Stimulated activated naive CD8-positive, alpha-beta T cell treated with anti-CD3 and anti-CD28 coated beads, Interleukin-15, amount 100 ng/mL, for 72 hours (primary cell): ENCODE results near the gene MINAR2.
A peak's percentile ranks its signal among the peaks of the same experiment; 100 is the strongest.

ENCODE experiments used
- ATAC-seq: fragments of 150-1000 bp; cut with Tn5 transposase; 2 replicates; pipeline ENCODE4 v1.10.0; 2021; ENCODE audit warnings: mild to moderate bottlenecking, moderate library complexity
- DNase-seq, 2 donors: peaks; one replicate each; pipeline ENCODE4 v3.0.0; 2021 to 2022
- H3K27ac Mint-ChIP-seq, 2 donors: one replicate each; pipeline ENCODE4 v1.8.0; 2022; ENCODE audit warnings: mild to moderate bottlenecking in 2 of 2, mixed read lengths in 2 of 2, moderate library complexity in 2 of 2
- H3K27me3 Mint-ChIP-seq: one replicate; pipeline ENCODE4 v1.8.0; 2022; ENCODE audit warnings: mixed read lengths
- H3K4me1 Mint-ChIP-seq: one replicate; pipeline ENCODE4 v1.8.0; 2022; ENCODE audit warnings: mild to moderate bottlenecking, mixed read lengths
- H3K4me3 Mint-ChIP-seq, 2 donors: one replicate each; pipeline ENCODE4 v1.8.0; 2022; ENCODE audit warnings: mild to moderate bottlenecking in 2 of 2, mixed read lengths in 2 of 2, moderate library complexity in 1 of 2
- H3K9me3 Mint-ChIP-seq, 2 donors: one replicate each; pipeline ENCODE4 v1.8.0; 2022; ENCODE audit warnings: mixed read lengths in 2 of 2

Gene MINAR2, protein sequence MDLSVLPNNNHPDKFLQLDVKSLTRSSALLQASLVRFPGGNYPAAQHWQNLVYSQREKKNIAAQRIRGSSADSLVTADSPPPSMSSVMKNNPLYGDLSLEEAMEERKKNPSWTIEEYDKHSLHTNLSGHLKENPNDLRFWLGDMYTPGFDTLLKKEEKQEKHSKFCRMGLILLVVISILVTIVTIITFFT

DNA sequence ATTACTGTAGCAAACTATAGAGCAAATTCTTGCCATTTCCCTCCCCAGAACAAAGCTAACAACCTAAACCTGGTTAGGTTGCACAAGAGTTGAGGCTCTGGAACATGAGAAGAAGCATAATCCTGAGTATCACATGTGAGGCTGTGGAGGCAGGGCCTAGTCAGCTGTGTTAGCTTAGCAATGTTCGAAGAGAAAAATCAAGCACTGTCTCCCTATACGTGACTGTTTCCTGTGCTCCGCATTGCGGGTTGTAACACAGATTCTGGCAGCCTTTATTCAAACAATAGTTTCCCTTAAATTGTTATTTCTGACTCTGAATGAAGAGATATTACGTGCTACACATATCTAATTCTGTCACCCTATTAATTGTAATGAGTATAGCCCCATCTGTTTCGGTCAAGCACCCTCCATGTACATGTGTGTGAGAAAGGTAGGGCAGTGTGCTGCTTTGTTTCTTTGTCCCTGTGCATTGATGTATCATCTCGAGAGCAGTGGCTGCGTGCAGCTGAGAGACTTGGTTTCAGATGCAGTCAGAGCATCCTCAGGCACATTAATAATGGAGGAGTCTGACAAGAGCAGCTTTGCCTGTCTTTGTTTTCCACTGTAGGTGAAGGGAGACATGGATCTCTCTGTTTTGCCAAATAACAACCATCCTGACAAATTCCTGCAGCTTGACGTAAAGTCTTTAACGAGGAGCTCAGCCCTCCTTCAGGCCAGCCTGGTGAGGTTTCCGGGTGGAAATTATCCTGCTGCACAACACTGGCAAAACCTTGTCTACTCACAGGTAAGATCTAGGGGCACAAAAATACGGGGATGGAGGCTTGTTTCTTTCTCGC is at the start of gene MINAR2:
Gene MINAR2 (plus strand): TSS at position 523 of the 836 bp plus-strand sequence. CDS start 97 bp downstream, at position 620.
- Mint-ChIP-seq H3K27ac (no peak within 1 kb of the TSS), H3K27me3 (peaks cover 8% of the 10 kb centered on the region), H3K9me3 (no peaks in the 10 kb centered on the region), H3K4me1 (no peaks in the 10 kb centered on the region), H3K4me3 (no peak within 1 kb of the TSS)
- DNase-seq (no peak), ATAC-seq (no peak)

DNA sequence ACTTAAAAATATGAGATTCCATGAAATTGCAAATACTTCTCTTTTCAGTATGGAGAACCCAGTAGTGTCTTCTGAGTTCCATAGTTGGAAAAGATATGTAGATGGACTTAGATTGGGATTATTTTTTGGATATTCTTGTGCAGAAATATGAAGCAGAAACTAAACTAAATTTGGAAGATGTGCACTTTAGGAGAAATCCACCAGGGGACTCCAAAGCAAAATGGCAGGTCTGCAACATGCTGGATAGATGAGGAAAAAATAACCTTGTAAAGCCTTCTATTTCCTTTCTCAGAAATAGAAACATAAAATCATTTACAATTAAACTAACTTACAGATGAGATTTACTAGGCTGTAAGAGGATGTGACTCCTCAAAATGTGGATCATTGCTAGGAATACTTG is 49.2 kb upstream of the MINAR2 start:
- no peaks in the 10 kb centered on the region for H3K9me3 Mint-ChIP-seq
- DNase-seq (no peak), ATAC-seq (no peak)
- H3K4me1 Mint-ChIP-seq = no peaks in the 10 kb centered on the region
- no peak overlapping the region for H3K4me3 Mint-ChIP-seq
- H3K27ac Mint-ChIP-seq = no peak overlapping the region
- H3K27me3 Mint-ChIP-seq = no peaks in the 10 kb centered on the region

DNA sequence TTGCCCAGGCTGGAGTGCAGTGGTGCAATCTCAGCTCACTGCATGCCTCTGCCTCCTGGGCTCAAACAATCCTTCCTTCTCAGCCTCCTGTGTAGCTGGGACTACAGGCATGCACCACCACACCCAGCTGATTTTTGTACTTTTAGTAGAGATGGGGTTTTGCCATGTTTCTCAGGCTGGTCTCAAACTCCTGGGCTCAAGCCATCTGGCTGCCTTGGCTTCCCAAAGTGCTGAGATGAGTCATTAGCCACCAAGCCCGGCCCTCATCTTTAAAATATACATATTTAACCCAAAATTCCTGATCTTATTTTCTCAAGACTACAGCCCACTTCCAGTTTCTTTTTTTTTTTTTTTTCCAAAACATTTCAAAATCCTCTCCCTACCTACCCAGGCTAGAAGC is 31.7 kb upstream of the MINAR2 start:
- no peak for ATAC-seq

DNA sequence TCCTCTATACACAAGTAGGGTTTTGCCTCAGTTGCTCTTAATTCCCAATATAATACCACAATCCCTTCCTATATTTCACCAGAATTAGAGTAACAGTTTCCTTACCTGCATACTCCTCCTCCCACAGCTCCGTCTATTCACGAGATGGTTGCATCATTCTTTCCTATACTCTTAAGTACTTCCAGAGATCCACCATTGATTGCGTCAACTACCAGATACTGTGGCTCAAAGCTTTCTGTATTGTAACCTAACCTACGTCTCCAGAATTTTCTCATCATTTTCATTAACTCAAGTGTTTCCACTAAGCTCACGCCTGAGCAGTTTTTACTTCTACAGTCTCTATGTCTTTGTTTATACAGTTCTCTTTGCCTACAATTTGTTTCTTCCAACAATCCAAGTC is 31.2 kb upstream of the MINAR2 start:
- no peak for DNase-seq
- H3K27ac Mint-ChIP-seq = no peak overlapping the region
- H3K27me3 Mint-ChIP-seq = no peaks in the 10 kb centered on the region
- ATAC-seq = no peak
- no peak overlapping the region for H3K4me3 Mint-ChIP-seq
- no peaks in the 10 kb centered on the region for H3K9me3 Mint-ChIP-seq
- no peaks in the 10 kb centered on the region for H3K4me1 Mint-ChIP-seq

More for the DNA sequence above, 31.7 kb upstream of the MINAR2 start:
- Mint-ChIP-seq H3K27me3 (no peaks in the 10 kb centered on the region), H3K4me3 (no peak overlapping the region), H3K27ac (no peak overlapping the region), H3K4me1 (no peaks in the 10 kb centered on the region), H3K9me3 (no peaks in the 10 kb centered on the region)
- DNase-seq = no peak

DNA sequence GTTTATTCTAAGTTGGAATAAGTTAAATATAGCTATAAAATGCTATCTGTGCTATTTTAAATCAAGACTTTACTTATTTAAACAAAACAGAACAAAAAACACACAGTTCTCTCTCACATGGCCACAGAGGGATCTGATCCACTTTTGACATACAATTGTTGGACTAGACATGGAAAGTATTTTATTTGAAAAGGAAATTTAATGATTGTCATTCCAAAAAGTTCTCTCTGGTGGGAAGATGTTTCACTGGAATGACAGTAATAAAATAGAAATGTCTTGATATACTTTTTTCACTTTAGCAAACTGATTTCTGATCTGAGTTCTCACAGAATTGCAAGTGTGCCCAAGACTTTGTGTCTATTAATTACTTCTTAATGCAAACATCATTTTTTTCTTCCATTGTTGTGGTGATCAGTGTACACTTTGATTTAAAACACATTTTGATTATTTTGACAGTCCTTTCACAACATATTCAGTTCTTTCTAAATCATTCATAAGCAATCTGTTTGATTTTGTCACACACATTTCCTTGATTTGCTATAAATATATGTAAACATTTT is 30.1 kb upstream of the MINAR2 start:
- no peaks in the 10 kb centered on the region for H3K4me1 Mint-ChIP-seq
- no peak overlapping the region for H3K27ac Mint-ChIP-seq
- H3K4me3 Mint-ChIP-seq = no peak overlapping the region
- H3K9me3 Mint-ChIP-seq = no peaks in the 10 kb centered on the region
- DNase-seq (no peak), ATAC-seq (no peak)
- H3K27me3 Mint-ChIP-seq = no peaks in the 10 kb centered on the region

DNA sequence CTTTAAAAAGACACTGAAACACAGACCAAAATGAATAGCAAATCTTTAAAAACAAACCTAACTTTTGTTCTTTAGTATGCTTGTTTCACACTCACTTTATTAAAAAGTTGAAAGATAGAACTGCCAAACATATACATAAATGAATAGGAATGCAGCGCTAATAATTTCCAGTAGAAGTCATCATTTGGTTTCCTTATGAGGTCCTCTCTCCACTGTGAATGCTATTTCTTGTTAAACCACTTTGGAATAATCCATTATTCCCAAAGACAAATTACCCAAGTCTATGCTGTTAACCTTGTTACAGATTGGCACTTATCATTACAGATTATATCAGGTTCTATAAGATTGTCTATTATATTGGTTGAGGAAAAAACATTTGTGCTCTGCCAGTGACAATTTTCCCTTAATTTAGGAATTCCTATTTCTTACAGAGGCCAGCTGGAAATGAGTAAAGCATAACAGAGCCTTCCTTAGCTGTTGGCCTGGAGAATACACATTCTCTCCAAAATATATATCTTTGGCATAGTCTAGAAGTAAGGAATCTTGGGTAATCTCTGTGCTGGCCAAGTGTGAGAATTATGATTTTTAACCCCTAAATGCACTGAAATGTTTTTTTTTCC is 29.3 kb upstream of the MINAR2 start:
- ATAC-seq (no peak), DNase-seq (no peak)
- Mint-ChIP-seq H3K27me3 (no peaks in the 10 kb centered on the region), H3K27ac (no peak overlapping the region), H3K4me3 (no peak overlapping the region), H3K9me3 (no peaks in the 10 kb centered on the region), H3K4me1 (no peaks in the 10 kb centered on the region)

DNA sequence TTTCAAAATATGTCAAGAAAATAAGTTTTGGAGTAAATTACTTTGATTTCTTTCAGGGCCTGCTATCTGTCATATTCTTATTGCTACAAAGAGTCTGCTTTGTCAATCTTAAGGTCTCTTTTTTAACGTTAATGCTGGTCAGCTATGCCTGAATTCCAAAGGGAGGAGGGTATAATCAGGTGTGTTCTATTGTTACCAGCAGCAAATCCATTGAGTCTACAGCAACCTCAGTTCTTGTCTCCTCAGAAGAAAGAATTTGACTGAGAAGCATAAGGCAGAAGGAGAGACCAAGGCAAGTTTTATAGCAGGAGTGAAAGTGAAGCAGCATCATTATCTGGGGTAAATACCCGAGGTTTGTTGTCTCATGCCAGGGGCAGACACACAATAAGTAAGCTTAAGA is 23.7 kb upstream of the MINAR2 start:
- H3K4me3 Mint-ChIP-seq = no peak overlapping the region
- H3K9me3 Mint-ChIP-seq = no peaks in the 10 kb centered on the region
- no peaks in the 10 kb centered on the region for H3K4me1 Mint-ChIP-seq
- no peak overlapping the region for H3K27ac Mint-ChIP-seq
- DNase-seq = no peak
- no peaks in the 10 kb centered on the region for H3K27me3 Mint-ChIP-seq
- ATAC-seq = no peak

DNA sequence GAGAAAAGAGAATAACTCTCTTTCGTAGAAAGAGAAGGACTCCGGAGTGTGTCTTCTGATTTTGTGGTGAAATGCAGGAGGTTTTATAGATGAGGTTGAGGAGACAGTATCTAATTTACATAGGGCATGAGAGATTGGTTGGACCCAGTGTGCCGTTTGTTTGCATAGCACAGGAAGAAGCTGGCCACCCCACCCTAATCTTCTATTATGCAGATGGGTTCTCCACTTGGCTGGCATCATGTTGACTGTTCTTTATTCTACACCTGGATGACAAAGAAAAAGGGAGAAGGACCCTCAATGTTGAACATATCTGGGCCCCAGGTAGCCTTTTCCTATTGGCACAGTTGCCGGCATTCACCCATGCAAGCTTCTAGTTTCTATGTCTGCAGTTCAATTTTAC is 23.2 kb upstream of the MINAR2 start:
- no peak overlapping the region for H3K27ac Mint-ChIP-seq
- H3K4me1 Mint-ChIP-seq = no peaks in the 10 kb centered on the region
- no peaks in the 10 kb centered on the region for H3K27me3 Mint-ChIP-seq
- H3K9me3 Mint-ChIP-seq = no peaks in the 10 kb centered on the region
- no peak for ATAC-seq
- no peak overlapping the region for H3K4me3 Mint-ChIP-seq
- DNase-seq = no peak

DNA sequence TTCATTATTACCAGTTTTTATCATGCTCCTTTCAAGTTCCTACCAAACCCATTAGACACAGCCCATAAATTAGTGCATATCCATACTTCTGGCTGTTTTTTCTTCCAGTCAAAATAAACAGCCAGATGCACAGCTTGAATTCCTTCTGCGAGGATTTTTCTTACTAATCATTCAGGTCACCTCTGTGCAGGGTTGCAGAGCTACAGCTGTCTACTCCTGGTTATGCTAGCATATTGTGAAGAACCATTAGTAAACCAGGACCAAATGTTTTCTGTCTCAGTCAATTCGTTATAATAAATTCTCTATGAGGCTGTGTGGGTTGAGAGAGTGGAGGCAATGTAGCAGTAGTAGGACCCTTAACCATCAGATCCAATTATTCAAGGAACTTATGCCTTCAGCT is 8.1 kb upstream of the MINAR2 start:
- DNase-seq (no peak), ATAC-seq (no peak)
- no peaks in the 10 kb centered on the region for H3K9me3 Mint-ChIP-seq
- no peaks in the 10 kb centered on the region for H3K4me1 Mint-ChIP-seq
- no peak overlapping the region for H3K27ac Mint-ChIP-seq
- no peaks in the 10 kb centered on the region for H3K27me3 Mint-ChIP-seq
- H3K4me3 Mint-ChIP-seq = no peak overlapping the region

DNA sequence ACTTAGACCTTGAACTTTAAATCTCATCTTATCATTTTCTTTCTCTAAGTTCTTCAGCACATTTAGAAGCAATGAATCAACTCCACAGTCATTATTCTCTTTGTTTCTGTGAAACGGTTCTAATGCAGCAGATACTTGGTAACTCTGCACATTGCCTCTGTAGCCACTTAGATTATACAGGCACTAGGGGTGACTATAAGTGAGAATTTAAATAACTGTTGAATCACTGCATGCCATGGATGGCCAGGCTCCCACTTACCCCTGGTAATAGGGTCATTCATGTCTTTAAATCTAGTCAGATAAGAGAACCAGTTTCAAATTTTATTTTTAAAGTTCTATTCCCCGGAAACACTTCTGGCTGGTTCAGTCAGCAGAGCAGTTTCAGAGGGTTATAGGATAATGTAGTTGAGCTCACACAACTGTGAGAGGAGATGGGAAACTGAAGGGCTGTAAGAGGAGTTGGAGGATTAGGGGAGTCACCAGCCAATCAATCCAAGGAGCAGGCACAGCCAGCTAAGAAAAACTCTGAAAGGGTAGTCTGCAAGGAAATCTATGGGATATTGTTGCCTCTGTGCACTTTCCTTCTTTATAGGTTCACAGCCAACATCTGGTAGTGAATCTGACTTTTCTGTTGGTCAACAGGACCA is 4.2 kb upstream of the MINAR2 start:
- Mint-ChIP-seq H3K9me3 (no peaks in the 10 kb centered on the region), H3K4me3 (no peak overlapping the region), H3K27ac (no peak overlapping the region), H3K4me1 (no peaks in the 10 kb centered on the region), H3K27me3 (no peaks in the 10 kb centered on the region)
- no peak for DNase-seq
- ATAC-seq = no peak

DNA sequence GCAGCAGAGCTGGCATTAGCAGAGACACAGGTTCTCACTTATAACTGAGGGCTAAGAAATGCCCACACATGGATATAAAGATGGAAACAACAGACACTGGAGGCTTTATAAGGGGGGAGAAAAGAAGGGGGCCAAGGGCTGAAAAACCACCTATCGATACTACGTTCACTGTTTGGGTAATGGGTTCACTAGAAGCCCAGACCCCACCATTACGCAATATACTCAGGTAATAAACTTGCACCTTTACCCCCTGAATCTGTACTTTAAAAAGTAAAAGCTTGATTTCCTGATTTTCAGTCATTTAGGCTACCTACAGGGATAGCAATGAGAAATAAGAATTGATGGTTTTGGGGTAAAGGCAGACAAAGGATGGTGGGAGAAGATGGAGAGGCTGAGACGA is 1.9 kb upstream of the MINAR2 start:
- Mint-ChIP-seq H3K4me3 (no peak overlapping the region), H3K4me1 (no peaks in the 10 kb centered on the region), H3K27me3 (no peaks in the 10 kb centered on the region), H3K27ac (no peak overlapping the region), H3K9me3 (no peaks in the 10 kb centered on the region)
- DNase-seq = no peak
- no peak for ATAC-seq

DNA sequence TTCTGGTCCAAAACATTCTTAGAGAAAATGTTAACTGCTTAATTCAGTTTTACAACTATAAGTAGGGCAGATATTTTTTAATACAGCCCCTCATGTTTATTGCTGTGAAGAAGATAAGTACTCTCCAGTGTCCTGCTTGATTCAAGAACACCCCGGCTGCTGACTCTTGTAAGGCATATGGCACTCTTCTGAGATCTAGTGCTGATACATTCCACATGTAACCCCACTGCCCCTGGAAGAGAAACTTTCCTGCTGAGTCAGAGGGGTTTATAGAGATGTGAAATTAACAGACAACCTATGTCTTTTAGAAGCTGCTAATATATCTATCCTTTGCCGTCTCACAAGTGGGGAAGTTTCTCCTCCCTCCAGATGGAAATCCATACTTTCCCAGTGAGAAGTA is 1.0 kb upstream of the MINAR2 start:
- no peaks in the 10 kb centered on the region for H3K27me3 Mint-ChIP-seq
- no peak overlapping the region for H3K4me3 Mint-ChIP-seq
- H3K4me1 Mint-ChIP-seq = no peaks in the 10 kb centered on the region
- no peaks in the 10 kb centered on the region for H3K9me3 Mint-ChIP-seq
- ATAC-seq = no peak
- DNase-seq = no peak
- no peak overlapping the region for H3K27ac Mint-ChIP-seq

DNA sequence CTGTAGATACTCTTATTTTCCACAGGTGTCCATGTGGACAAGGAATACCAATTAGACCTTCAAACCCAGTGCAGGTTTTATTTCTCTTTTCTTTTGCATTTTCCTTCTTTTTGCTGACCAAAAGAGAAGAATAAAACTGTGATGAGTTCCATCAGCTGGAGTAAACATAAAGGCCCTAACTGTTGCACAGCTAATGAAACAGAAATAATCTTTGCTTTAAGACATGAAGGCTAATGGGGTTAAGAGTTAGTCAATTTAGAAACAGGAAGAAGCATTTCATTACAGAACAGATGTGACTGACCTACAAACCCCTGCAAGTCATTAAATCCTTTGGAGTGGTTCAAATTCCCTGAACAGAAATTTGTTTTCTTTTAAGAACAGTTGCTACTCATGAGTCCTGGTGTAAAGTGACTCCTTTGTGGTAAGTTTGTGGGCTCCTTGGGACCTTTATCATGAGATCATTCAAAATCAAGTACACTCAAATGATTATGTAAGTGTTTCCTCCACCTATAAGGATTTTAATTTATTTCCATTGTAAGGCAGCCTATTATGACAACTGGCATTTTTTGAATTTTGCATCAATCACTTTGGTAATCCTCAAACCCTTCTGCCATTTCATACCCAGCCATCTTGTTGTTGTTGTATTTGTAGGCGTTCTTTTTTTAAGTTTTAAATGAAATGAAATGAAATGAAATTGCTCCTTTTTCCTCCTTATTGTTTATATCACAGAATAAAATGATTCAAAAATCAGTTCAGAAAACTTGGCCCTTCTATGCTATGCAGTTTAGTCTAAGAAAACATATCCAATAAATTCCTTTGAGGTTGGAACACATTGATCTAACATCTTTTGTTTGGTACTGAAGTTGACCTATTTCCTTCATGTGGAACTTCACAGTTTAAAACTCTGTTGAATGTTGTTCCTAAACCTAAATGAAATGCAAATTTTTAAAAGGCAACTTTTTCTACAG is 1.3 kb downstream of the MINAR2 start:
- H3K9me3 Mint-ChIP-seq = no peaks in the 10 kb centered on the region
- ATAC-seq (peak; percentile 40), DNase-seq (no peak)
- H3K4me3 Mint-ChIP-seq = no peak overlapping the region
- H3K4me1 Mint-ChIP-seq = no peaks in the 10 kb centered on the region
- H3K27ac Mint-ChIP-seq = no peak overlapping the region
- peaks cover 8% of the 10 kb centered on the region for H3K27me3 Mint-ChIP-seq

DNA sequence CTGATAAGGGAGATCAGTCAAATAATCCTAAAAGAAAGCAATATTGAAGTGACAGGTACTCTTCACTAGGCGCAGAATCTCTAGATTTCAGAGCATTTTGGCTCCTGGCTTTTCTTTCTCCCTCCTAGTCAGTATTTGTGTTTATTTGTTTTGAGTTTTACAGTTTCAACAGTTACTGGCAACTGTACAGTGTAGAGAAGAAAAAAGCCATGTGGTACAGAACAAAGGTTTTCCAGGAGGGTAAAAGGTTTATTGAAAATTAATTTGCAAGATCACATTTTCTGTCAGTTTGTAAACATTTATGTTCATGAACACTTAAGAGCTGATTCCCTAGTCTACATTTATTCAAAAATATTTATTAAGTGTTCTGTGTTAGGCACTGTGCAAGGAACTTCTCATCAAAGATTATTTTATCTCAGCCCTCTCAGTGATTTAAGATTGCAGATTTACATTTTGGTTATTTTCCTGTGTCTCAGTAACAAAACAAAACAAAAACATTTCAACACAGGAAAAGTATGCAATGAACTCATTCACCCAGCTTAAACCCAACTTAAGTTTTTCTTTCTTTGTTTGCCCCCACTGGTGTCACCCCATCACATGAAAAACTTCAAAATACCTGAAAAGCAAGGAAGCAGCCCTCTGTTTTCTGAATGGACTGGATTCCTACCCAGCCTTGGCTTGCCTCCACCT is 12.9 kb downstream of the MINAR2 start:
- no peak for ATAC-seq
- Mint-ChIP-seq H3K4me1 (no peaks in the 10 kb centered on the region), H3K9me3 (no peaks in the 10 kb centered on the region), H3K27ac (no peak overlapping the region), H3K4me3 (no peak overlapping the region), H3K27me3 (peaks cover 8% of the 10 kb centered on the region)
- DNase-seq = no peak
